NT2/D1 (cell line): ENCODE data around the gene DCTD.

Experiments
- SUZ12 ChIP-seq: IDR thresholded peaks from 2 replicates; pipeline ENCODE4 v1.6.1; 2011; ENCODE audit not compliant: insufficient read length, insufficient read depth; ENCODE audit errors: extremely low read depth
- YY1 ChIP-seq: IDR thresholded peaks from 2 replicates; pipeline ENCODE4 v1.6.1; 2011; ENCODE audit not compliant: insufficient read length, insufficient read depth
- ZNF274 ChIP-seq: IDR thresholded peaks from 2 replicates; pipeline ENCODE4 v1.6.1; 2011; ENCODE audit warnings: mild to moderate bottlenecking, low read depth, low read length

GRCh38 chr4:182869697-182870096 lies 47.5 kb downstream of the DCTD start:
- TF ChIP-seq ZNF274 (no peak), YY1 (no peak), SUZ12 (no peak)
